Measurements from ENCODE around the gene PDAP1.
"Not testable (repeated sequence)": the region's sequence is repeated elsewhere in the genome, so short reads cannot be mapped to it uniquely, and the experiment has no call there.

The PDAP1 gene

DNA sequence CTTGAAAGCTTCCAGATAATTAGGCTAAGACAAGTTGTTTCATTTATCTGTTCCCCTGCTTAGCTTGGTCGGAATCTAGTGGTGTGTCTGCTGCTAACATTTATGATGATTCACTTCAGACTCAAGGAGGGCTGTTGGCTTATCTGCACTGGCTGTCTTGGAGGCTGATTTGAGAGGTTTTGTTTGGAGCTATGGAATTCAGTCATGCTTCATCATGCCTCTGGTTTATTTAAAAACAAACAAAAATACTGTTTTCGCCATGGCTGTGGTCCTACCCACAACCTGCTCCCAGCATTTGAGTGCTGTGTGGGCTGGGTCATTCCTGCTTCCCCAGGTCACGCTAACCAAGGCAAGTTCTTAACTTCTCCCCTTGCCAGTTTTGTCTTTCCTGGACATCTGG, 45.6 kb downstream of the PDAP1 start:
- peaks cover 37% of the 10 kb centered on the region for H3K36me3 ChIP-seq (replicated peaks; ENCODE audit: low read depth, low read length)
- no peak overlapping the region for H2AFZ ChIP-seq (ENCODE audit: low read depth, low read length)
- no peak overlapping the region for H3K27ac ChIP-seq (ENCODE audit: low read length)
- no peaks in the 10 kb centered on the region for H3K27me3 ChIP-seq (ENCODE audit: low read depth, low read length)
- no peak overlapping the region for H3K4me2 ChIP-seq (ENCODE audit: low read length)
- TF ChIP-seq EZH2phosphoT487 (IDR thresholded peaks at IDR 0.05; ENCODE audit: low read depth), result no peak
- TF ChIP-seq, protein P1, sequence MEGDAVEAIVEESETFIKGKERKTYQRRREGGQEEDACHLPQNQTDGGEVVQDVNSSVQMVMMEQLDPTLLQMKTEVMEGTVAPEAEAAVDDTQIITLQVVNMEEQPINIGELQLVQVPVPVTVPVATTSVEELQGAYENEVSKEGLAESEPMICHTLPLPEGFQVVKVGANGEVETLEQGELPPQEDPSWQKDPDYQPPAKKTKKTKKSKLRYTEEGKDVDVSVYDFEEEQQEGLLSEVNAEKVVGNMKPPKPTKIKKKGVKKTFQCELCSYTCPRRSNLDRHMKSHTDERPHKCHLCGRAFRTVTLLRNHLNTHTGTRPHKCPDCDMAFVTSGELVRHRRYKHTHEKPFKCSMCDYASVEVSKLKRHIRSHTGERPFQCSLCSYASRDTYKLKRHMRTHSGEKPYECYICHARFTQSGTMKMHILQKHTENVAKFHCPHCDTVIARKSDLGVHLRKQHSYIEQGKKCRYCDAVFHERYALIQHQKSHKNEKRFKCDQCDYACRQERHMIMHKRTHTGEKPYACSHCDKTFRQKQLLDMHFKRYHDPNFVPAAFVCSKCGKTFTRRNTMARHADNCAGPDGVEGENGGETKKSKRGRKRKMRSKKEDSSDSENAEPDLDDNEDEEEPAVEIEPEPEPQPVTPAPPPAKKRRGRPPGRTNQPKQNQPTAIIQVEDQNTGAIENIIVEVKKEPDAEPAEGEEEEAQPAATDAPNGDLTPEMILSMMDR (IDR thresholded peaks at IDR 0.05; ENCODE audit: low read depth, low read length), result no peak
- no peaks in the 10 kb centered on the region for H3K9me3 ChIP-seq (ENCODE audit: insufficient read depth, low read length)
- no peak overlapping the region for H3K4me3 ChIP-seq (ENCODE audit: low read length)
- no peak overlapping the region for H3K9ac ChIP-seq (ENCODE audit: low read length)
- H3K79me2 ChIP-seq (ENCODE audit: low read length), result no peaks in the 10 kb centered on the region
- H4K20me1 ChIP-seq (ENCODE audit: insufficient read depth, low read length), result no peaks in the 10 kb centered on the region
- no peaks in the 10 kb centered on the region for H3K4me1 ChIP-seq (ENCODE audit: low read length)

DNA sequence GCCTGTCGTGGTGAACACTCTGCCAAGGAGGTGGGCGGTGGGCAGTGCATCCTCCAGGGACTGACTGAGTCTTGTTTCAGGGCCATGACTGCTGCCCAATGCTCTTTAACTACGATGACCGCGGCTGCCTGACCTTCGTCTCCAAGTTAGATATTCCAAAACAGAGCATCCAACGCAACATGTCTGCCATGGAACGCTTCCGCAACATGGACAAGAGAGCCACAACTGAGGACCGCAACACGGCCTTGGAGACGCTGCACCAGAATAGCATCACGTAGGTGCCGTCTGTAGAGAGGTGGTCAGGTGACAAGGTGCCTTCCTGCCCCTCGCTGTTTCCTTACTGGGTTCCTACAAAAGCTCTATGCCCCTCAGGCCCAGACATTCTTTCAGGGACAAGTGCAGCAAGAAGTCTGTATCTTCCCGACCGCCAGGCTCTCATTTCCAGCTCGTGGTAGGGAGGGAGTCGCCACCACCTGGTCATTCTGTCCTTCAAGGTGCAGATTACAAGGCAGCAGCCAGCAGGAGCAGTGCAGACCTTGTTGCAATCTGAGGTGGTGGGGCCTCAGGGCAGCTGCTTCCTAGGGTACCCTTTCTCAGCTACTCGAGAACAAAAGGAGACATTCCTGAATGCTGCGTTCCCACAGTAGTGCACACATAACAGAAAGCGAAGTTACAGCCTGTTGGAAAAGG, 48.8 kb downstream of the PDAP1 start:
- Histone ChIP-seq H3K27ac (ENCODE audit: low read length) (no peak overlapping the region), H3K4me1 (ENCODE audit: low read length) (no peaks in the 10 kb centered on the region), H3K4me3 (ENCODE audit: low read length) (no peak overlapping the region), H4K20me1 (ENCODE audit: insufficient read depth, low read length) (no peaks in the 10 kb centered on the region), H2AFZ (ENCODE audit: low read depth, low read length) (no peak overlapping the region), H3K36me3 (replicated peaks; ENCODE audit: low read depth, low read length) (peaks cover 29% of the 10 kb centered on the region), H3K4me2 (ENCODE audit: low read length) (no peak overlapping the region), H3K79me2 (ENCODE audit: low read length) (no peaks in the 10 kb centered on the region), H3K9me3 (ENCODE audit: insufficient read depth, low read length) (no peaks in the 10 kb centered on the region), H3K27me3 (ENCODE audit: low read depth, low read length) (no peaks in the 10 kb centered on the region), H3K9ac (ENCODE audit: low read length) (no peak overlapping the region)
- TF ChIP-seq, protein P1 (IDR thresholded peaks at IDR 0.05; ENCODE audit: low read depth, low read length), result no peak
- no peak for TF ChIP-seq EZH2phosphoT487 (IDR thresholded peaks at IDR 0.05; ENCODE audit: low read depth)

DNA sequence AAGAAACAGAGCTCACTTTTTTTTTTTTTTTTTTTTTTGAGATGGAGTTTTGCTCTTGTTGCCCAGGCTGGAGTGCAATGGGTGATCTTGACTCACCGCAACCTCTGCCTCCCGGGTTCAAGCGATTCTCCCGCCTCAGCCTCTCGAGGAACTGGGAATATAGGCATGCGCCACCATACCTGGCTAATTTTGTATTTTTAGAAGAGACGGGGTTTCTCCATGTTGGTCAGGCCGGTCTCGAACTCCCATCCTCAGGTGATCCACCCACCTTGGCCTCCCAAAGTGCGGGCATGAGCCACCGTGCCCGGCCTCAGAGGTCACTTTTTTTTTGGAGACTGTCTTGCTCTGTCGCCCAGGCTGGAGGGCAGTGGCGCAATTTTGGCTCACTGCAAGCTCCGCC, 49.9 kb downstream of the PDAP1 start:
- H3K27me3 ChIP-seq (ENCODE audit: low read depth, low read length); H3K4me2 ChIP-seq (ENCODE audit: low read length); H3K9me3 ChIP-seq (ENCODE audit: insufficient read depth, low read length); H3K27ac ChIP-seq (ENCODE audit: low read length); H3K4me1 ChIP-seq (ENCODE audit: low read length); H3K4me3 ChIP-seq (ENCODE audit: low read length); H2AFZ ChIP-seq (ENCODE audit: low read depth, low read length); H3K9ac ChIP-seq (ENCODE audit: low read length); H4K20me1 ChIP-seq (ENCODE audit: insufficient read depth, low read length); H3K79me2 ChIP-seq (ENCODE audit: low read length): not testable (repeated sequence)
- peaks cover 31% of the 10 kb centered on the region for H3K36me3 ChIP-seq (replicated peaks; ENCODE audit: low read depth, low read length)

DNA sequence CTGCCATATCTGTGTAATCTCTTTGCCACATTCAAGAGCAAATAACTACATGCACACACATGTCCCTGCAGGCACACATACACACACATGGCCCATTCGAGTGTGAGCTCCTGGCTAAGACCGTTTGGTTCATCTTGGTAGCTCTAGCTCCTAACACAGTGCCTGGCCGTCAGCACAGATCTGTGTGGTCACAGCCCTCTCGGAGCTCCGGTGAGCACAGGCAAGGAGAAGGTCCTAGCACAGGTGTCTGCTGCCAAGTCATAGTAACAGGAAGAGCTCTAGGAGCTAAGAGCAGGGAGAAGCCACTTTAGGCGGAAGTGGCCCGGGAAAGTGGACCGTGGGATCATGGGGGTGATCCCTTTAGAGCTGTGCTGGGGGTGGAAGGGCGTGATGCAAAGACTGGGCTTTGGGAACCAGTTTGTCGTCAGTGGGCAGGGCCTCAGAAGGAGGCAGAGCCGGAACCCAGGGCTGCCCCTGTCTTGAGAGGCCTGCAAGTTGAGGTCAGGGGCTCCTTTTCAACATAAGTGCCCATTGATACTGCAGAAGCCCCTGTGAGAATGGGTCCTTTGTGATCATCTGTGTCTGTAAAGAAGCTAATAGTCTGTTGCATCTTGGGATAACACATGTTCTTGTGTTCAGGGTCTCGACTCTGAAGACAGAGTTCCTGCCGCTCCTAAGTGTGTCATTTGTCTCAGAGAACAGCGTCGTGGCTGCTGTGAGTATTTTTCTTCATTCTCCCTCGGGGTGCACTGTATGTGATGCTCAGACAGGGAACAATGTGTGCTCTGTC, 50.5 kb downstream of the PDAP1 start:
- Histone ChIP-seq H3K9me3 (ENCODE audit: insufficient read depth, low read length) (no peaks in the 10 kb centered on the region), H3K4me2 (ENCODE audit: low read length) (no peak overlapping the region), H3K27me3 (ENCODE audit: low read depth, low read length) (no peaks in the 10 kb centered on the region), H2AFZ (ENCODE audit: low read depth, low read length) (no peak overlapping the region), H3K79me2 (ENCODE audit: low read length) (no peaks in the 10 kb centered on the region), H3K36me3 (replicated peaks; ENCODE audit: low read depth, low read length) (peaks cover 29% of the 10 kb centered on the region), H3K4me1 (ENCODE audit: low read length) (no peaks in the 10 kb centered on the region), H3K27ac (ENCODE audit: low read length) (no peak overlapping the region), H3K4me3 (ENCODE audit: low read length) (no peak overlapping the region), H3K9ac (ENCODE audit: low read length) (no peak overlapping the region), H4K20me1 (ENCODE audit: insufficient read depth, low read length) (no peaks in the 10 kb centered on the region)
- TF ChIP-seq EZH2phosphoT487 (IDR thresholded peaks at IDR 0.05; ENCODE audit: low read depth), result no peak
- TF ChIP-seq, protein P1 (IDR thresholded peaks at IDR 0.05; ENCODE audit: low read depth, low read length), result no peak

All from OCI-LY3 (cell line).